Endodermal cell (in vitro differentiated cells): ENCODE measurements around the gene NSUN2. TPM values are rescaled to one million over a fixed set of nuclear protein-coding genes. Genes with fewer than 3 reads are reported as not detected.

Experiments
- DNase-seq: peaks from one replicate; pipeline ENCODE4 v3.0.0-alpha.2; 2017
- H3K27ac ChIP-seq: 2 replicates; pipeline ENCODE4 v1.5.1; 2013; ENCODE audit warnings: mild to moderate bottlenecking, low read depth, low read length, moderate library complexity
- H3K27me3 ChIP-seq: 2 replicates; pipeline ENCODE4 v1.6.1; 2013; ENCODE audit warnings: mild to moderate bottlenecking, low read length, moderate library complexity; ENCODE audit not compliant: insufficient read depth, control insufficient read depth, poor library complexity, severe bottlenecking
- H3K36me3 ChIP-seq: 2 replicates; pipeline ENCODE4 v1.7.0; 2013; ENCODE audit warnings: mild to moderate bottlenecking, low read length, moderate library complexity; ENCODE audit not compliant: control insufficient read depth, insufficient read depth
- H3K4me1 ChIP-seq: one replicate; pipeline ENCODE4 v1.7.0; 2013; ENCODE audit warnings: low read length; ENCODE audit not compliant: control insufficient read depth, insufficient read depth
- H3K4me3 ChIP-seq: 2 replicates; pipeline ENCODE4 v1.5.1; 2013; ENCODE audit warnings: mild to moderate bottlenecking, low read length, moderate library complexity
- H3K9ac ChIP-seq: 2 replicates; pipeline ENCODE4 v1.6.1; 2013; ENCODE audit warnings: mild to moderate bottlenecking, low read length, moderate library complexity; ENCODE audit not compliant: poor library complexity, severe bottlenecking; ENCODE audit errors: extremely low read depth
- H3K9me3 ChIP-seq: 2 replicates; pipeline ENCODE4 v1.6.1; 2013; ENCODE audit warnings: mild to moderate bottlenecking, low read length, moderate library complexity; ENCODE audit not compliant: control insufficient read depth
- H3K27ac Mint-ChIP-seq: 2 replicates; pipeline ENCODE4 v1.8.0; 2020; ENCODE audit warnings: mixed read lengths
- H3K27me3 Mint-ChIP-seq: 2 replicates; pipeline ENCODE4 v1.8.0; 2021; ENCODE audit warnings: mild to moderate bottlenecking, mixed read lengths; ENCODE audit not compliant: insufficient read depth
- H3K36me3 Mint-ChIP-seq: 2 replicates; pipeline ENCODE4 v1.8.0; 2020; ENCODE audit warnings: low read depth, mixed read lengths
- H3K4me1 Mint-ChIP-seq: 2 replicates; pipeline ENCODE4 v1.8.0; 2020; ENCODE audit warnings: mixed read lengths
- H3K4me3 Mint-ChIP-seq: 2 replicates; pipeline ENCODE4 v1.8.0; 2020; ENCODE audit warnings: mild to moderate bottlenecking, moderate library complexity, mixed read lengths
- H3K9me3 Mint-ChIP-seq: 2 replicates; pipeline ENCODE4 v1.8.0; 2020; ENCODE audit warnings: mild to moderate bottlenecking, mixed read lengths
- CTCF ChIP-seq: fragments of 200-600 bp; sonication (generic); conservative IDR thresholded peaks from 2 replicates; pipeline ENCODE4 v1.5.0; 2021; ENCODE audit warnings: antibody characterized with exemption, mild to moderate bottlenecking
- WGBS, 2 experiments: methylation state at CpG; one replicate each; pipeline versions ENCODE4 v1.1.5 to v1.1.7; 2013; ENCODE audit warnings: missing lambda C conversion rate in 2 of 2, mixed read lengths in 1 of 2; ENCODE audit not compliant: insufficient coverage in 1 of 2, insufficient read length in 1 of 2; 5-methylcytosine and 5-hydroxymethylcytosine counted together
- total RNA-seq, 2 donors: library from RNA; stranded (reverse); fragmentation: NEBNext Ultra II Directional in 1 of 2; extraction: Animal tissue kit (Norgen Biotek cat#: 25700) in 1 of 2; gene quantifications; 2 replicates in 1 of 2; 3 replicates in 1 of 2; pipeline ENCODE4 v1.2.1, GENCODE V29; 2021

The NSUN2 gene
- total RNA-seq, 2 donors from 2014 or later, result 71.8 to 90.8 TPM

GRCh38 chr5:6666762-6667161 is 33.9 kb upstream of the NSUN2 start:
- no peak for TF ChIP-seq CTCF
- Mint-ChIP-seq H3K9me3 (no peaks in the 10 kb centered on the region), H3K27ac (no peak overlapping the region), H3K4me3 (no peak overlapping the region), H3K4me1 (no peaks in the 10 kb centered on the region), H3K27me3 (no peaks in the 10 kb centered on the region), H3K36me3 (peaks cover 31% of the 10 kb centered on the region)
- 95 to 100% methylated on average over 11 to 15 of the region's 15 CpGs for WGBS, 2 experiments
- H3K36me3 ChIP-seq, result peaks cover 5% of the 10 kb centered on the region
- no peak overlapping the region for H3K4me3 ChIP-seq
- DNase-seq, result no peak
- no peak overlapping the region for H3K9ac ChIP-seq
- no peaks in the 10 kb centered on the region for H3K9me3 ChIP-seq
- no peaks in the 10 kb centered on the region for H3K27me3 ChIP-seq
- H3K27ac ChIP-seq, result no peak overlapping the region
- no peaks in the 10 kb centered on the region for H3K4me1 ChIP-seq

- H3K4me3 Mint-ChIP-seq, result no peak overlapping the region
- H3K27ac Mint-ChIP-seq, result peak overlapping the region; percentile 13
- Histone ChIP-seq H3K9me3 (no peaks in the 10 kb centered on the region), H3K27me3 (no peaks in the 10 kb centered on the region), H3K36me3 (peaks cover 33% of the 10 kb centered on the region), H3K27ac (no peak overlapping the region), H3K4me3 (no peak overlapping the region), H3K4me1 (no peaks in the 10 kb centered on the region), H3K9ac (no peak overlapping the region)
- peaks cover 38% of the 10 kb centered on the region for H3K36me3 Mint-ChIP-seq
- no peaks in the 10 kb centered on the region for H3K4me1 Mint-ChIP-seq
- 87 to 95% methylated on average over 3 of the region's 3 CpGs for WGBS, 2 experiments
- TF ChIP-seq CTCF, result no peak
- H3K9me3 Mint-ChIP-seq, result no peaks in the 10 kb centered on the region
- DNase-seq, result no peak
- no peaks in the 10 kb centered on the region for H3K27me3 Mint-ChIP-seq
These were observed 27.8 kb upstream of the NSUN2 start for GRCh38 chr5:6660688-6661087.

GRCh38 chr5:6659941-6660684 is 27.3 kb upstream of the NSUN2 start:
- Histone ChIP-seq H3K27ac (no peak overlapping the region), H3K9me3 (no peaks in the 10 kb centered on the region), H3K9ac (no peak overlapping the region), H3K27me3 (no peaks in the 10 kb centered on the region), H3K4me3 (no peak overlapping the region), H3K4me1 (no peaks in the 10 kb centered on the region), H3K36me3 (peaks cover 39% of the 10 kb centered on the region)
- H3K27ac Mint-ChIP-seq, result no peak overlapping the region
- H3K9me3 Mint-ChIP-seq, result no peaks in the 10 kb centered on the region
- no peaks in the 10 kb centered on the region for H3K27me3 Mint-ChIP-seq
- peaks cover 44% of the 10 kb centered on the region for H3K36me3 Mint-ChIP-seq
- WGBS, 2 experiments, result 94 to 96% methylated on average over 9 to 13 of the region's 13 CpGs
- H3K4me3 Mint-ChIP-seq, result no peak overlapping the region
- no peak for TF ChIP-seq CTCF
- no peak for DNase-seq
- H3K4me1 Mint-ChIP-seq, result no peaks in the 10 kb centered on the region
